Measurements from ENCODE around the gene CNN3.

- TF ChIP-seq POLR2A (IDR thresholded peaks at IDR 0.05) (no peak), CTCF (IDR thresholded peaks at IDR 0.05) (no peak)
Observed at GRCh38 chr1:94903280-94904009, 23.5 kb downstream of the CNN3 start.
